ENCODE measurements around the gene COPS7B. TPM values are rescaled to one million over a fixed set of nuclear protein-coding genes. Genes with fewer than 3 reads are reported as not detected.

The COPS7B gene
- total and polyA plus RNA-seq, 9 of the 15 experiments (the other 6 are each of a cell fraction or from before 2014, with no cell fraction given), result 6.0 to 50.7 (median 21.8) TPM

- TF ChIP-seq RERE (CRISPR knock-in tag; IDR thresholded peaks at IDR 0.05; ENCODE audit: borderline replicate concordance), result no peak
- TF ChIP-seq RBBP5 (IDR thresholded peaks at IDR 0.05; ENCODE audit: borderline replicate concordance, insufficient read depth, low read length, poor library complexity, severe bottlenecking), result peak; percentile 14
- TF ChIP-seq REST (IDR thresholded peaks at IDR 0.05; ENCODE audit: borderline replicate concordance), result peak; percentile 96
- TF ChIP-seq REST (CRISPR knock-in tag; IDR thresholded peaks at IDR 0.05; ENCODE audit: low read depth), result peak; percentile 90
- TF ChIP-seq ADNP (tag; IDR thresholded peaks at IDR 0.05), result no peak
These were observed 5.9 kb upstream of the COPS7B start (continued) for GRCh38 chr2:231780123-231780908.
